Measurements from ENCODE around the gene IL1A. TPM values are rescaled to one million over a fixed set of nuclear protein-coding genes. Genes with fewer than 3 reads are reported as not detected.

The IL1A gene
- total RNA-seq, 1 experiment from 2014 or later = 0.42 TPM

DNA sequence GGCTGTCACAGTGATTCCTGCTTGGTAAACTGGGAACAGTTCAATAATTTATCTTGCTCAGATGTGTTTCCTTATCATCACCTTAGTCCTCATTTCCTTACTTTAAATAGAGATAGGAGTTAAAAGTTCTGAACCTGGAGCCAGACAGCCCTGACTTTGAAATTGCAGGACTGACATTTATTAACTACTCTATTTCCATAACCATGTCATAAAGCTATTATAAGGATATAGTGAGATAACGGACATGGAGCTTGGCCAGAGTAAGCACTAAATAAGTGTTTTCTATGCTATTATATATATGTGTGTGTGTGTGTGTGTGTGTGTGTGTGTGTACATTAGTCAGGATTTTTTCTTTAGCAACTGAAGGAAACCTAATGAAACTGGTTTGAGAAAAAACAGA is 50.4 kb downstream of the IL1A start:
- TF ChIP-seq MXD4 (CRISPR knock-in tag; IDR thresholded peaks at IDR 0.05; ENCODE audit: borderline replicate concordance) (no peak), OVOL2 (CRISPR knock-in tag; IDR thresholded peaks at IDR 0.05; ENCODE audit: borderline replicate concordance) (no peak), EMX1 (CRISPR knock-in tag; IDR thresholded peaks at IDR 0.05) (no peak), ZBTB21 (CRISPR knock-in tag; IDR thresholded peaks at IDR 0.05; ENCODE audit: borderline replicate concordance) (no peak), ZNF263 (CRISPR knock-in tag; IDR thresholded peaks at IDR 0.05; ENCODE audit: low read depth) (no peak), ZNF138 (CRISPR knock-in tag; conservative IDR thresholded peaks at IDR 0.05) (no peak), ELF4 (CRISPR knock-in tag; IDR thresholded peaks at IDR 0.05; ENCODE audit: low read depth) (no peak), SMAD4 (CRISPR knock-in tag; IDR thresholded peaks at IDR 0.05) (no peak), ETV6 (CRISPR knock-in tag; IDR thresholded peaks at IDR 0.05) (no peak)
- TF ChIP-seq, protein P1, sequence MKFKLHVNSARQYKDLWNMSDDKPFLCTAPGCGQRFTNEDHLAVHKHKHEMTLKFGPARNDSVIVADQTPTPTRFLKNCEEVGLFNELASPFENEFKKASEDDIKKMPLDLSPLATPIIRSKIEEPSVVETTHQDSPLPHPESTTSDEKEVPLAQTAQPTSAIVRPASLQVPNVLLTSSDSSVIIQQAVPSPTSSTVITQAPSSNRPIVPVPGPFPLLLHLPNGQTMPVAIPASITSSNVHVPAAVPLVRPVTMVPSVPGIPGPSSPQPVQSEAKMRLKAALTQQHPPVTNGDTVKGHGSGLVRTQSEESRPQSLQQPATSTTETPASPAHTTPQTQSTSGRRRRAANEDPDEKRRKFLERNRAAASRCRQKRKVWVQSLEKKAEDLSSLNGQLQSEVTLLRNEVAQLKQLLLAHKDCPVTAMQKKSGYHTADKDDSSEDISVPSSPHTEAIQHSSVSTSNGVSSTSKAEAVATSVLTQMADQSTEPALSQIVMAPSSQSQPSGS (CRISPR knock-in tag; IDR thresholded peaks at IDR 0.05; ENCODE audit: borderline replicate concordance, low read depth) = no peak
- TF ChIP-seq, protein P2, sequence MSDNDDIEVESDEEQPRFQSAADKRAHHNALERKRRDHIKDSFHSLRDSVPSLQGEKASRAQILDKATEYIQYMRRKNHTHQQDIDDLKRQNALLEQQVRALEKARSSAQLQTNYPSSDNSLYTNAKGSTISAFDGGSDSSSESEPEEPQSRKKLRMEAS (CRISPR knock-in tag; IDR thresholded peaks at IDR 0.05) = no peak
- TF ChIP-seq, protein P3, sequence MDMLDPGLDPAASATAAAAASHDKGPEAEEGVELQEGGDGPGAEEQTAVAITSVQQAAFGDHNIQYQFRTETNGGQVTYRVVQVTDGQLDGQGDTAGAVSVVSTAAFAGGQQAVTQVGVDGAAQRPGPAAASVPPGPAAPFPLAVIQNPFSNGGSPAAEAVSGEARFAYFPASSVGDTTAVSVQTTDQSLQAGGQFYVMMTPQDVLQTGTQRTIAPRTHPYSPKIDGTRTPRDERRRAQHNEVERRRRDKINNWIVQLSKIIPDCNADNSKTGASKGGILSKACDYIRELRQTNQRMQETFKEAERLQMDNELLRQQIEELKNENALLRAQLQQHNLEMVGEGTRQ (CRISPR knock-in tag; IDR thresholded peaks at IDR 0.05) = no peak
- TF ChIP-seq, protein P4, sequence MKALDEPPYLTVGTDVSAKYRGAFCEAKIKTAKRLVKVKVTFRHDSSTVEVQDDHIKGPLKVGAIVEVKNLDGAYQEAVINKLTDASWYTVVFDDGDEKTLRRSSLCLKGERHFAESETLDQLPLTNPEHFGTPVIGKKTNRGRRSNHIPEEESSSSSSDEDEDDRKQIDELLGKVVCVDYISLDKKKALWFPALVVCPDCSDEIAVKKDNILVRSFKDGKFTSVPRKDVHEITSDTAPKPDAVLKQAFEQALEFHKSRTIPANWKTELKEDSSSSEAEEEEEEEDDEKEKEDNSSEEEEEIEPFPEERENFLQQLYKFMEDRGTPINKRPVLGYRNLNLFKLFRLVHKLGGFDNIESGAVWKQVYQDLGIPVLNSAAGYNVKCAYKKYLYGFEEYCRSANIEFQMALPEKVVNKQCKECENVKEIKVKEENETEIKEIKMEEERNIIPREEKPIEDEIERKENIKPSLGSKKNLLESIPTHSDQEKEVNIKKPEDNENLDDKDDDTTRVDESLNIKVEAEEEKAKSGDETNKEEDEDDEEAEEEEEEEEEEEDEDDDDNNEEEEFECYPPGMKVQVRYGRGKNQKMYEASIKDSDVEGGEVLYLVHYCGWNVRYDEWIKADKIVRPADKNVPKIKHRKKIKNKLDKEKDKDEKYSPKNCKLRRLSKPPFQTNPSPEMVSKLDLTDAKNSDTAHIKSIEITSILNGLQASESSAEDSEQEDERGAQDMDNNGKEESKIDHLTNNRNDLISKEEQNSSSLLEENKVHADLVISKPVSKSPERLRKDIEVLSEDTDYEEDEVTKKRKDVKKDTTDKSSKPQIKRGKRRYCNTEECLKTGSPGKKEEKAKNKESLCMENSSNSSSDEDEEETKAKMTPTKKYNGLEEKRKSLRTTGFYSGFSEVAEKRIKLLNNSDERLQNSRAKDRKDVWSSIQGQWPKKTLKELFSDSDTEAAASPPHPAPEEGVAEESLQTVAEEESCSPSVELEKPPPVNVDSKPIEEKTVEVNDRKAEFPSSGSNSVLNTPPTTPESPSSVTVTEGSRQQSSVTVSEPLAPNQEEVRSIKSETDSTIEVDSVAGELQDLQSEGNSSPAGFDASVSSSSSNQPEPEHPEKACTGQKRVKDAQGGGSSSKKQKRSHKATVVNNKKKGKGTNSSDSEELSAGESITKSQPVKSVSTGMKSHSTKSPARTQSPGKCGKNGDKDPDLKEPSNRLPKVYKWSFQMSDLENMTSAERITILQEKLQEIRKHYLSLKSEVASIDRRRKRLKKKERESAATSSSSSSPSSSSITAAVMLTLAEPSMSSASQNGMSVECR (CRISPR knock-in tag; IDR thresholded peaks at IDR 0.05; ENCODE audit: borderline replicate concordance) = no peak
- TF ChIP-seq, protein P5, sequence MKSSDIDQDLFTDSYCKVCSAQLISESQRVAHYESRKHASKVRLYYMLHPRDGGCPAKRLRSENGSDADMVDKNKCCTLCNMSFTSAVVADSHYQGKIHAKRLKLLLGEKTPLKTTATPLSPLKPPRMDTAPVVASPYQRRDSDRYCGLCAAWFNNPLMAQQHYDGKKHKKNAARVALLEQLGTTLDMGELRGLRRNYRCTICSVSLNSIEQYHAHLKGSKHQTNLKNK (CRISPR knock-in tag; IDR thresholded peaks at IDR 0.05) = no peak
- TF ChIP-seq, protein P6, sequence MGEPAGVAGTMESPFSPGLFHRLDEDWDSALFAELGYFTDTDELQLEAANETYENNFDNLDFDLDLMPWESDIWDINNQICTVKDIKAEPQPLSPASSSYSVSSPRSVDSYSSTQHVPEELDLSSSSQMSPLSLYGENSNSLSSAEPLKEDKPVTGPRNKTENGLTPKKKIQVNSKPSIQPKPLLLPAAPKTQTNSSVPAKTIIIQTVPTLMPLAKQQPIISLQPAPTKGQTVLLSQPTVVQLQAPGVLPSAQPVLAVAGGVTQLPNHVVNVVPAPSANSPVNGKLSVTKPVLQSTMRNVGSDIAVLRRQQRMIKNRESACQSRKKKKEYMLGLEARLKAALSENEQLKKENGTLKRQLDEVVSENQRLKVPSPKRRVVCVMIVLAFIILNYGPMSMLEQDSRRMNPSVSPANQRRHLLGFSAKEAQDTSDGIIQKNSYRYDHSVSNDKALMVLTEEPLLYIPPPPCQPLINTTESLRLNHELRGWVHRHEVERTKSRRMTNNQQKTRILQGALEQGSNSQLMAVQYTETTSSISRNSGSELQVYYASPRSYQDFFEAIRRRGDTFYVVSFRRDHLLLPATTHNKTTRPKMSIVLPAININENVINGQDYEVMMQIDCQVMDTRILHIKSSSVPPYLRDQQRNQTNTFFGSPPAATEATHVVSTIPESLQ (CRISPR knock-in tag; IDR thresholded peaks at IDR 0.05) = no peak
- TF ChIP-seq, protein P7, sequence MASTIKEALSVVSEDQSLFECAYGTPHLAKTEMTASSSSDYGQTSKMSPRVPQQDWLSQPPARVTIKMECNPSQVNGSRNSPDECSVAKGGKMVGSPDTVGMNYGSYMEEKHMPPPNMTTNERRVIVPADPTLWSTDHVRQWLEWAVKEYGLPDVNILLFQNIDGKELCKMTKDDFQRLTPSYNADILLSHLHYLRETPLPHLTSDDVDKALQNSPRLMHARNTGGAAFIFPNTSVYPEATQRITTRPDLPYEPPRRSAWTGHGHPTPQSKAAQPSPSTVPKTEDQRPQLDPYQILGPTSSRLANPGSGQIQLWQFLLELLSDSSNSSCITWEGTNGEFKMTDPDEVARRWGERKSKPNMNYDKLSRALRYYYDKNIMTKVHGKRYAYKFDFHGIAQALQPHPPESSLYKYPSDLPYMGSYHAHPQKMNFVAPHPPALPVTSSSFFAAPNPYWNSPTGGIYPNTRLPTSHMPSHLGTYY (CRISPR knock-in tag; IDR thresholded peaks at IDR 0.05) = no peak
- TF ChIP-seq, protein P8, sequence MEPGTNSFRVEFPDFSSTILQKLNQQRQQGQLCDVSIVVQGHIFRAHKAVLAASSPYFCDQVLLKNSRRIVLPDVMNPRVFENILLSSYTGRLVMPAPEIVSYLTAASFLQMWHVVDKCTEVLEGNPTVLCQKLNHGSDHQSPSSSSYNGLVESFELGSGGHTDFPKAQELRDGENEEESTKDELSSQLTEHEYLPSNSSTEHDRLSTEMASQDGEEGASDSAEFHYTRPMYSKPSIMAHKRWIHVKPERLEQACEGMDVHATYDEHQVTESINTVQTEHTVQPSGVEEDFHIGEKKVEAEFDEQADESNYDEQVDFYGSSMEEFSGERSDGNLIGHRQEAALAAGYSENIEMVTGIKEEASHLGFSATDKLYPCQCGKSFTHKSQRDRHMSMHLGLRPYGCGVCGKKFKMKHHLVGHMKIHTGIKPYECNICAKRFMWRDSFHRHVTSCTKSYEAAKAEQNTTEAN (CRISPR knock-in tag; IDR thresholded peaks at IDR 0.05) = no peak
- TF ChIP-seq, protein P9, sequence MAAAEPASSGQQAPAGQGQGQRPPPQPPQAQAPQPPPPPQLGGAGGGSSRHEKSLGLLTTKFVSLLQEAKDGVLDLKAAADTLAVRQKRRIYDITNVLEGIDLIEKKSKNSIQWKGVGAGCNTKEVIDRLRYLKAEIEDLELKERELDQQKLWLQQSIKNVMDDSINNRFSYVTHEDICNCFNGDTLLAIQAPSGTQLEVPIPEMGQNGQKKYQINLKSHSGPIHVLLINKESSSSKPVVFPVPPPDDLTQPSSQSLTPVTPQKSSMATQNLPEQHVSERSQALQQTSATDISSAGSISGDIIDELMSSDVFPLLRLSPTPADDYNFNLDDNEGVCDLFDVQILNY (CRISPR knock-in tag; IDR thresholded peaks at IDR 0.05) = no peak
- Mint-ChIP-seq H3K4me1 (no peaks in the 10 kb centered on the region), H3K4me3 (no peak overlapping the region), H3K9me3 (no peaks in the 10 kb centered on the region), H3K27me3 (ENCODE audit: low read depth) (no peaks in the 10 kb centered on the region), H3K36me3 (peaks cover 9% of the 10 kb centered on the region), H3K27ac (no peak overlapping the region)
- CTCF ChIA-PET = interaction anchor here (0.6 to 1.7 kb wide), 2 partner anchors 134 to 208 kb away, joined by 3 to 8 read pairs; no protein-coding TSS in a partner anchor
- POLR2A ChIA-PET = no interaction called here
- no peak for DNase-seq (ENCODE audit: low spot score)
- no peak for ATAC-seq

All from WTC11 (cell line).